GM18507 (cell line): ENCODE results near the gene TCF20.

Experiments used
- DNase-seq: peaks from one replicate; pipeline ENCODE4 v3.0.0; 2011; ENCODE audit warnings: low read depth; ENCODE audit not compliant: insufficient read length; ENCODE audit errors: extremely low spot score
- FAIRE-seq: peaks from 2 replicates; lab custom pipeline; 2011; peaks lifted over from hg19 to GRCh38; lab: Jason Lieb, UNC

The TCF20 gene

DNA sequence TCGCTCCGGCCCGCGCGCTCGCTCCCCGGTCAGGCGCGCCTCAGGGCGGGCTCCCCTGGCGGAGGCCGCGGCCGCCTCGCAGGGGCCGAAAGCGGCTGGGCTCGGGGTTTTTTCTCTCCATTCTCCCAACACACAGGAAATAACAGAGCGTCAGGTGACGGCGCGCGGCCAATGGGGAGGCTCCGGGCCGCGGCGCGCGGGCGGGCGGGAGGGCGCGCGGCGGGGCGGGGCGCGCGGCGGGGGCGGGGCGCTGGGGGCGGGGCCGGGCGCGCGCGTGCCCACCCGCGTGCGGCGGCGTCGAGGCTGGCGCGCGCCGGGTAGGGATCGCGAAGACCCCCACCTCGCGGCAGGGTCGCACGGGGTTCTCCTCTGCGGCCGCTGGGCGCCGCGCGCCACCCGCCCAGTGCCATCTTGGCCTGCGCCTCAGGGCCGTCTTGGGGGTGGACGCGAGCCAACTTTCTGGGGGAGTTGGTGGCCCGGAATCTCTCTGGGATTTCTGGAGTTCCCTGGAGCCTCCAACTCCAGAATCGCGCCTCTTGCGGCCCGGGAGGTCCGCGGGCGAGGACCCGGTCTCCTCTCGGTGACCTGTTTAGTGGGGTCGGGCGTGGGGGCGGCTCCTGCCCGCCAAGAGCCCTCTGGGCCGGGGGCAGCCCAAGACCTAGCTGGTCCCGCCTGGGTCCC, at the start of gene TCF20:
Gene TCF20 (minus strand): TSS at position 144 of the 681 bp plus-strand sequence. CDS start 55,348 bp downstream, outside the sequence.
- DNase-seq (peak; percentile 87), FAIRE-seq (peak; percentile 63)

DNA sequence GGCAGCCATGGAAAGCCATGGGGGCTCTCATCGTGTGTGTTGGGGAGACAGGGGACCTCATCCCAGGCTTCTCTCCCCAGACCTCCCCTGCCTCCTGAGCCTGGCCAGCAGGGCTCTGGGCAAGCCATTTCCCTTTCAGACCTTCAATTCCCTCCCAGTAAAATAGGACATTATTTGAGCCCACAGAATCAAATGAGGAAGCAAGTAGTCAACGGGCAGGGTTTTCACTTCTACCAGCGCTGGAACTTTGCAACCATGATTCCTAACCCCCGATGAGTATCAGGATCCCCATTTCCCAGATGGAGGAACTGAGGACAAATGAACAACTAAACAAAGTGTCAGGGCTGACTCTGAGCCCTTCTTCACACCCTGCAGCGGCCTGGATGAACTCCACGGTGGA, 48.9 kb upstream of the TCF20 start:
- DNase-seq (no peak), FAIRE-seq (no peak)

DNA sequence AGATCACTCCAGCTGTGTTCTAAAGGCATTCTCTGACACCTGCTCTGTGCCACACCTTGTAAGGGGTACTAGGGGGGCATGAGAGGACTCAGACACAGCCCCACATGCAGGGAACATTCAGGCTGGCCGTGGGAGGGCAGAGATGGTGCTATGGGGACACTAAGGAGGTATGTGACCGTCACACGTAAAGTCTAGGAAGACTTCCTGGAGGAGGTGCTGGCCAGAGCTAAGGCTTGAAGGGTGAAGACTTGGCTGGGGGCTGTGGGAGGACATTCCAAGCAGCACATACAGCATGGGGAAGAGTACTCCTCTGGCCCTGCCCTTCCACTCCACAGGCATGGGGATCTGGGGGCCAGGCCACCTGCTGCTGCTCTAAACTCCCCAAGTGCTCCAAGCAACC, 48.5 kb upstream of the TCF20 start:
- no peak for DNase-seq

DNA sequence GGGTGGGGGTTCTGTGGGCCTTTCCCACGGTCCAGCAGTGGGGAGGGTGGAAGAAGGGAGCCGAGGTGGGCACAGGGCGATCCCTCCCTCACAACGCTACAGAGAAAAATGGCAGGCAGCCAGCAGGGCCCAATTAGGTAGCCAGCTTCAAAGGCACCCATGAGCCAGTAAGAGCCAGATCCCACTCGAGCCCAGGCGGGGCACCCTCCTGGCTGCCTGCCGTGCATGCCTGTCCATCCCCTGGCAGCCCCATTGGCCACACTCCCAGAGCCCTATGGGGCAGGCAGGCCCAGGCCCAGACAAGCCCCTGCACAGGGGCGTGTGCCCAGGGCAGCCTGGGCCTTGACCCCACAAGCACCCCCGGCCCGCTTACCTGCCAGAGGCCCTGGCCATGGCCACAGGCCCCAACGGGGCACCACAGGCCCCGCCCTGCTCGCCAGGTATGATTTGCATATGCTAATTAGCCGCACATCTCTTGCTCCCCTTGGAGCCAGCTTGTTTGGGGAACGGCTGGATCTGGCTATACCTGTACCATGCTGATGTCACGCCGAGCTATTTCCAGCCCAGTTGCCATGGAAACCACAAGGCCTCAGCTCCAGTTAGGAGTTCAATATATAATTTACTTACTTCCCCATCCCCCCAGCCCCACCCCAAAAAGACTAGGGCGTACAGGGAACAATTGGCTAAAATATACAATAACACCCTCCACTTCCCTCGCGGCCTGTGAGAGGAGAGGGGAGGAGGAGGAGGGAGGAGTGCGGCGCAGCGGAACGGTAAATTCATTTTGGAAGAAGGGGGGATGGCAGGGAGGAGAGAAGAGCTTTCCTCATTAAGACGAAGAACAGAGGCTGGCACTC, 47.5 kb upstream of the TCF20 start:
- DNase-seq (no peak), FAIRE-seq (no peak)

More for the DNA sequence above, 48.5 kb upstream of the TCF20 start:
- FAIRE-seq, result no peak

DNA sequence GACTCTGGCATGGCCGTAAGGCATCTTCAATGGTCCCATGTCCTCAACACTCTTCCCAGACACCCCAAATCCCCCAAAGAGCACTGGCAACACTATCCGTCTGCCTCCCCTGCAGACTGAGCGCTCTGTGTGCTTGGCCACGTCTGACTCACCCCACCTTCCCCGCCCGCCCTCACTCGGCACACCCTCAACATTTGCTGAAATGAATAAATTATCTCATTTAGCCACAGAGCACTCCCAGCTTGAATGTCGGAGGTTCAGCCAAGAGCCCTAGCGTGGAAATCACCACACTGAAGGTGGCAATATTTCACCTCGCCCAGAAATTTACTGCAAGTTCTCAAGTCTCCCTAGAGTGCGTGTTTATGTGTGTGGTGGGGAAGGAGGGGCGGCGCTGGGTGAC, 46.6 kb upstream of the TCF20 start:
- DNase-seq (no peak), FAIRE-seq (peak; percentile 75)

DNA sequence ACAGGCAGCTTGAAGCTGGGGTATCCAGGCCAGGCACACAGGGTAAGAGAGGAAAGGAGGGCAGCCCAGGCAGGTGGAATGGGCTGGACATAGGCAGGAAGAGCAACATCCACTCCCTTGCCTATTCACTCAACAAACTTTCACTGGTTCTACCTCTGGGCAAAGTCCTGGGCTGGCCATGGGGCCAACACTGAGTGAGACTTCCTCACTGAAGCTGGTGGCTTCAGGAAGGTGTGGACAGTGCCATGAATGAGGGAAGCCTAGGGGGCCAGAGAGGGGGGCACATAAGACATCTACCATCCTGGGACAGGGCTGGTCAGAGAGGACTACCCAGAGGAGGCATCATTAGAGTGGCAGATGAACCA, 44.9 kb upstream of the TCF20 start:
- DNase-seq (no peak), FAIRE-seq (no peak)

DNA sequence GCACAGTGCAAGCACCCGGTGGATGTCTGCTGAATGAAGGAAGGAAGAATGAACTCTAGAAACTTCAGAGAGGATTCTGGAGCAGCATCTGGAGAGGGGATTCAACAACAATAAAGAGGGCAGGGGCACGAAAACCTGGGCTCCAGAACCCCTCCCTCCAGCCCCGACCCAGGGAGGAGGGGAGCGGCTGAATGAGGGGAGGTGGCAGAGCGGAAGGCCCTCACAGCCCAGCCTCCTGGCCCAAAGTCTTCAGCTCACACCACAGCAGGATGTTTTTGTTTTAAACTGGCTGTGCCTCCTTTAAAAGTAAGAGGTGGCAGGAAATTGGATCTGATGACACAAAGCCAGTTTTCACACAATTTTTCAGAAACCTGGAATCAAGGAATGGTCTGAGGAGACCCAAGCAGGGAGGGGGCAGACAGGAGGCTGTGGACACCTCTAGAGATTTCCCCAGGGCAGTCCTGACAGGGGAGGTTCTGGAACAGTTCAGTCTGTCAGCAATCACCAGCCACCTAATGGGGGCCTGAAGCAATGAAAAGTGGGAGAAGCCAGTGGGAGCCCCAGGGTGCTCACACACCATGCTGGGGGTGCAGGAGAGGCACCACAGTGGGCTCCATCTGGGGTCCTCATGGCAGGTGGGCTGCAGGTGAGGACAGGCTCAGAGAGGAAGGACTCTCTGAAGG, 44.4 kb upstream of the TCF20 start:
- FAIRE-seq (no peak), DNase-seq (no peak)

DNA sequence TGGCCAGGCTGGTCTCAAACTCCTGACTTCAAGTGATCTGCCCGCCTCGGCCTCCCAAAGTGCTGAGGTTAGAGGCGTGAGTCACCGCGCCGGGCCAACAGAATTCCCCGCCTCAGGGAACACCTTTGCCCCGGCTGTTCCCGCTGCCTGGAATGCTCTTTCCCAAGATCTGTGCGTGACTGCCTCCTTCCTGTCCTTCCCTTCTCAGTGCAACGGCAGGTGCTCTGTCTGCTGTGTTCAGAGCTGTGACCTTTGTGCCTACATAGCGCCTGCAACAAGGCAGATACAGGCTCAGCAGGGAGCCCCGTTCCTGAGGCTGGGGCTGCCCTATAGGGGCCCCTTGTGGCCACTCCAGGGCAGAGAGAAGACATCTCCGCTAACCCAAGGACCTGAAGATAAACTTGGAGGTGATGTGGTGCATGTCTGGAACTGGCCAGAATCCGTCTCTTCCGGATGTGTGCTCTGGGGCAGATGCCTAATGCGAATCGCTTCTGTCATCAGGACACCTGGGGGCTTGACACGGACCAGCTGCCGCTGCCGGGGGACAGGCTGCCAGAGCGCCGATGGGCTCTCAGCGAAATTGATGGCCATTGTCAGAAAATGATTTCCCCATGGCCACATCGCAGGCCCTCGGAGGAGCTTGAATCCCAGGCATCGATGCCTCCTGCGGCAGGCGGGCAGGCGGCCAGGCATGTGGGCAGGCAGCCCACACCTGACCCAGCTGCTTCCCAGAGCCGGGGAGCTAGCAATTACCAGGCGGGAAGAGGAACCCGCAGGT, 43.5 kb upstream of the TCF20 start:
- no peak for FAIRE-seq
- DNase-seq, result no peak

DNA sequence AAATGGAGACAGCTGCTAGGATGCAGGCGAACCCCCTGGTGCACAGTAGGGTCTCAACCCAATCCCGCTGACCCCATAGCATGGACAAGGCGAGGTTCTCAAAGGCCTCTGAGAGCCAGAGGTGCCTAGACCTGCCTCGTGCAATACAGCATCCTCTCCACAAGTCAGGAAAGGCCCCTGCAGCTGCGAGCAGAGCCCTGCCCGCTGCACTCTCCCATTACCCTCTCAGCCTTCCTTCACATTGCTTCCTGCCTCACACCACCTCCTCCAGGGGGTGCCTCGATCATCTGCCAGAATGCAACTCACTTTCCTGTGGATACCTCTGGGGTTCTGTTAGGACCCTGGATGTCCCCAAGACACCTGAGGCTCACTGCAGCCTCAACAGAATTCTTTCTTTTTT, 42.8 kb upstream of the TCF20 start:
- FAIRE-seq, result no peak
- DNase-seq, result no peak

DNA sequence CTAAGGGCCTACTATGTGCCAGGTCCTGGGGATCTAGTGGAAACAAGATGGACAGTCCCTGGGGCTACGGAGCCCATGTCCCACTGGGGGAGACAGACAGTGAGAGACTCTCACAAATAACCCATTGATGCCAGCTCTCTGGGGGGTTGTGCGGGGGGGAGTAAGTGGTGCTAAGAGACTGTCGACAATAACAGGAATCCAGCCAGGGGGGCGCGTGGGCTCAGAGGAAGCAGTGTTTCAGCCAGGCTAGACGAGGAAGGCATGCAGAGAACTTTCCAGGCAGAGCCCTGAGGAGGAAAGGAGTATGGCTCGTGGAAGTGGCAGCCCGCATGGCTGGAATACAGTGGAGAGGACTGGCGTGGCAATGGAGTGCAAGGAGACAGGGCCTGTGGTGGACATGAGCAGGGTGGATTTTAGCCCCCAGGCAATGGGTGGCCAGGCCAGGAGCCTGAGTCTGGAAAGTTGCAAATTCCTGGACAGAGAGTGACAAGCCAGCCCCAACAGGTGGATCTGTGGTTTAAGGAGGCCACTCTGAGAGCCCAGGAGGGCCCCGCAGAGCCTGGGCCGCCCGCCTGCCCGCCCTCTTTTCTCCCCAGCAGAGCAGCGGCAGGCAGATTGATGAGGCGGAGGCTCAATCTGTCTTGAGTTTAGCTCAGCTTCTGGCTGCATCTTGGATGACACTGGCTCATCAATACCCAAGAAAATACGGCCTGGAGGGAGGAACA, 40.0 kb upstream of the TCF20 start:
- DNase-seq, result no peak
- FAIRE-seq, result no peak

DNA sequence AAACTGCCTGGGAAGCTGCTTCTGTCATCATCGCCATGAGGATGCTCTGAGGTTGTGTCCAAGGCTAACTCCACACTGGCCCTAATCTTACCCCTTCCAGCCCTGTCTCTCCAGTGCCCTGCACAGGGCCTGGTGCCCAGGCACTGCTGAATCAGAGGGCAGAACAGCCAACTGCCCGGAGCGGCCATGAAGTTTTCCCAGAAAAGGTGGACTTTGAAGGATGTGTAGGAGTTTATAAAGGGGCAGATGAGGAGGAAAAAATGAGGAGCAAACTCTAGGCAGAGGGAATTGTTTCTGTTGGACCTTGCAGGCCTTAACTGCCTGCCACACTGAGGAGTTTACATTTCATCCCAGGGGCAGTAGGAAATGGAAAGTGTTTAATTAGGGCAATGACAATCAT, 39.4 kb upstream of the TCF20 start:
- DNase-seq (no peak), FAIRE-seq (no peak)

DNA sequence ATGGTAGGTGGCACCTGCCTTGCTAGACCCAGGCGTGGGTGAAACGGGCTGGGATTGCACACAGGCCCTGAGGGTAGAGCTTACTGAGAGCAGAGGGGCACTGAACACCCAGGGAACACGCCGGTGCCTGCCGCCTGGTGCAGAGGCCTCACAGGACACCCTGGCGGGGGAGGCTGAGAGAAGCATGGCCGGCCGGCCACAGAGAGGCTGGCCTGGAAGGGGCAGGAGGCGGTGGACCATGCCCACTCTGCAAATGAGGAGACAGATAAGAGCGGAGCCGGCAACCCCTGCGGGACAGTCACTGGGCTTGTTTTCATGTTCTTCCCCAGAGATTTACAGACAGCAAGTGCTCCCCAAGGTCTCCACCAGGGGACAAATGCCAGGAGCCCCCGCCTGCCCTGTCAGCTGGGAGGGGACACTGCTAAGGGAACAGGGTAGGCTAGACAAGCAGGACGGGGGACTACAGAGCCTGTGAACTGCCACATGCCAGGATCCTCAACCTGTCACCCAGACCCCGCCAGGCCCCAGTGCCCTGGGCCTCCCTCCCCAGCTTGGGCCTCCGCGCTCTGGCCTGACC, 38.5 kb upstream of the TCF20 start:
- FAIRE-seq (no peak), DNase-seq (no peak)

DNA sequence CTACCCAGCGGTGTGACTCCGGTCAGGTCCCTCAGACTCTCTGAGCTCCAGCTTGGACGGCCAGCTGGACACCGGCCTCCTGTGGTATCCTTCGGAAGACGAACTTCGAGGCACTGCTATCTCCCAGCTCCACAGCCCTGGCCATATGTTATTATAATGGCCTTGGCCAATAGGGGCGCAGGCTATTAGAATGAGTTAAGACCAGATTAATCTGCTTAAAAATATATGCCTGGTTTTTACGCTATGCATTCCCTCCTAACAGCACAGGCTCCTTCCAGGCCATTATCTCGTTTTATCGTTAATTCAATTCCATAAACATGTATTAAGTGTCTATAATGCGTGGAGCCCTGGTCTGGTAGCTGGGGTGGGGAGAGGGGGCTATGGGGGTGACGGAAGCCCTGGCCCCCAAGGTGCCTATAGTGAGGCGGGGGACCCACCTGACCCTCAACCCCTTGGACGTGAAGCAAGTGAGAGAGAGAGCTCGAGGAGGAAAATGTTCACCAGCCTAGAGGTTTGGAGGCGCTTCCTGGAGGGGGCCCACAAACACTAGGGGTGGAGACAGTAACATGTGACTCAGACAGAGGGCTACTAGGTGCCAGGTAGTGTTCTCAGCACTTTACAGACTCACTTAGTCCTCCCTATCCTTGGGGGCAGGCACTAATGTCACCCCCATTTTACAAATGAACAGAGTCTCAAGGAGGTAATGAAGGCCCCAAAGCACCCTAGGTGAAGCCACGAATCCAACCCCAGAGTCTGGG, 37.5 kb upstream of the TCF20 start:
- FAIRE-seq (no peak), DNase-seq (no peak)

DNA sequence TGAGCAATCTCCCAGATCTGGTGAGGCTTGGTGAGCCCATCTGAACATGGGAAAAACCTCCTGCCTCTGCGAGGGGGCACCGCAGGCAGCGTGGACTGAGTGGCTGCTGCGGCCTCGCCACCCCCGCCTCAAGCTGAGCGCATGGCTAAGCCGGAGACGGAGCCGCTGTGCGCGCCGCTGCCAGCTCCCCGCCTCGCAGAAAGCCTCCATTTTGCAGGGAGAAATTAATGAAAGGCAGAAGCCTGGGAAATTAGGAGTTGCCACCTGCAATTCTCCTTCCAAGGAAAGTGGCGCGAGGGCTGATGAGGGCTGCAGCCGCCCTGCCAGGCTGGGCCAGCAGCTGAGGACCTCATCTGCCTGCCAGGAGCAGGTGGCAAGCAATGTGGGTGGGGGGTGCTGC, 35.6 kb upstream of the TCF20 start:
- no peak for DNase-seq
- FAIRE-seq, result no peak

DNA sequence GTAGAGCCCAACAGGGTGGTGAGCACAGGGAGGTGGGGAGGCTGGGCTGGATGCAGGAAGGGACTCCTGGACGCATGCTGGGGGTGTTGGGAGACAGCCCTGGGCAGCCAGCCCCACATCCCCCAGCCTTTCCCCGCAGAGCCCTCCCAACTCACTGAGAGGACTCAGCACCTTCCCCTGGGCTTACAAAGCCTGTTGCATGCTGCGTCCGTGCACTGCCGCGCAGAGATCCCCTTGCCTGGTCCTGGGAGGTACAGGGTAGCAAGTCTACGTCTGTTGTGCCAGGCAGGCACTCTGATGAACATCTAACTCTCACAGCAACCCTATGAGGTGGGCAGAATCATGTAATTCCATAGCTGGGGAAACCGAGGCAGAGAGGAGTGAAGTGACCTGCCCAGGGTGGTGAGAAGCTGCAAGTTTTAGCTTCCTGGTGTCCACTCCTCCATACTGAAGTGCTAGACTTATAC, 33.9 kb upstream of the TCF20 start:
- no peak for FAIRE-seq

DNA sequence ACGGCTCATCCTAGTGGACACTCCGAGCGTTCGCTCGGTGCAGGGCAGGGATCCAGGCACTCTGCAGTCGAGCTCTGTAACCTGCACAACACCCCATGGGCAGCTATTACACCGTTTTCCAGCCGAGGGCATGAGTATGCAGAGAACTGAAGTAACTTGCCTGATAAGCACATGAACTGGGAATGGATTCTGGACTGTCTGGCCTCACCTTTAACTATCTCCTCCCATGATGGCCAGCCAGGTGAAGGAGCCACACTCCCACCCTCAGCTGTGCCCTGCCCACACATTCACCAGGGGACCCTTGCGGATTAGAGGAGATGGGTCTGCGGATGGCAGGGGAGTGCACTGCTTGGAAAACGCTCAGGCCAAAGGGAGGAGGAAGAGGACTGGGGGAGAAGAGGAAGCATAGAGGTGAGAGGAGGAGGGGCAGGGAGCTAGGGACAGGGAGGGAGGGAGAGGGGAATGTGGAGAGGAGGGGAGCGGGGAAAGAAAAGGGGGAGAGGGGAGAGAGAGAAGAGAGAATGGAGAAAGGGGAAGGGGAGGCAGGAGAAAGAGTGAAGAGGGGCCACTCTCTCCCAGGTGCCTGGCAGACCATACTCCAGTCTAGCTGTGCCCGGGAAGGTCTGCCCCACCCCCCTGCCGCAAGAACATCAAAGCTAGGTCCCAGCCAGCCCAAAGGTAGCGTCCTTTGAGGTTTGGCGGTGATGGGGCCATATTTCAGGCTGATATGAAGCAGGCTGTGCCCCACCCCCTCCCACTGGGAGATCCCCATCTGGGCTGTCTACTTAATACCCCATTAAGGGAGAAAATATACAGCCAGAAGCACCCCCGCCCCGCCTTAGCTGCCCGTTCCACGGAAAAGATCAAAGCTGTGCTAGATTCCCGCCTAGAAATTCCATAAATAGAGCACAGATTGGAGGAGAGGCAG, 33.2 kb upstream of the TCF20 start:
- DNase-seq (no peak), FAIRE-seq (no peak)

More for the DNA sequence above, 33.9 kb upstream of the TCF20 start:
- DNase-seq, result no peak

DNA sequence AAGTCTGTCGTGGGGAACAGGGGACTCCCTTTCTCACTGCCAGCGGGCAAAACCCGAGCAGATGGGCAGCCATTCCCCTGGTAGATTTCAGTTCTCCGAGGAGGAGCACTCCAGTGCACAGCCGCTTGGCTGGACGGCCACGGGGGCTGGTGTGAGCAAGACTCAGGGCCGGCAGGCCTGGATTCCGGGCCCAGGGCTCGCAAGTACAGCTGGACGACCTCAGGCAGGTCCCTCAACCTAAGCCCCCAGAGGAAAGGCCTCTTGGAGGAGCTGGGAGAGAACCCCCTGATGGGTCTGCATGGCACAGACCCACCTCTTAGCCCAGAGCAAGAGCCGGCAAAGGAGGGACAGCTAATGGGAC, 31.3 kb upstream of the TCF20 start:
- no peak for DNase-seq
- FAIRE-seq, result no peak
